ENCODE measurements around the gene TMC8. TPM values are rescaled to one million over a fixed set of nuclear protein-coding genes. Genes with fewer than 3 reads are reported as not detected.

The TMC8 gene
- total RNA-seq, 1 donor from 2014 or later = 234 TPM

DNA sequence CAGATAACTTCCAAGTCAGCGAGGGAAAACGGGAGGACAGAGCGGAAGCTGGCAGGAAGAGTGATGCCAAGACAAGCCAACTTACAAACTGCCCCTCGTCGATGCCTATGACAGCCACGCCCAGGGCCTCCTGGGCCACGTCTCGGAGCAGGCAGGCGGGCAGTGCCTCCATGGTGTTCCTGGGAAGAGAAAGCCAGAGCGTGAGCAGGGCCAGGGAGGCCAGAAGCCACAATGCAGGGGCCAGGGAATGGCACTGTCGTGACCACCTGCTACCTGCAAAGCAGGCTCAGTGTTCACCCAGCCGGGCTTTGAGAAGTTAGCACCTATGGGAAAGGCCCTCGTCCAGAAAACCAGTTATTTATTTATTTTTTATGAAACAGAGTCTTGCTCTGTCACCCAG lies 51.9 kb downstream of the TMC8 start:
- Mint-ChIP-seq H3K9me3 (no peaks in the 10 kb centered on the region), H3K4me3 (no peak overlapping the region), H3K36me3 (ENCODE audit: low read depth) (peaks cover 29% of the 10 kb centered on the region), H3K27me3 (ENCODE audit: insufficient read depth) (no peaks in the 10 kb centered on the region), H3K27ac (no peak overlapping the region), H3K4me1 (ENCODE audit: low read depth) (peaks cover 60% of the 10 kb centered on the region)
- intact Hi-C loops (cut with micrococcal nuclease) = no loop called here
- DNase-seq (ENCODE audit: low spot score) = no peak

DNA sequence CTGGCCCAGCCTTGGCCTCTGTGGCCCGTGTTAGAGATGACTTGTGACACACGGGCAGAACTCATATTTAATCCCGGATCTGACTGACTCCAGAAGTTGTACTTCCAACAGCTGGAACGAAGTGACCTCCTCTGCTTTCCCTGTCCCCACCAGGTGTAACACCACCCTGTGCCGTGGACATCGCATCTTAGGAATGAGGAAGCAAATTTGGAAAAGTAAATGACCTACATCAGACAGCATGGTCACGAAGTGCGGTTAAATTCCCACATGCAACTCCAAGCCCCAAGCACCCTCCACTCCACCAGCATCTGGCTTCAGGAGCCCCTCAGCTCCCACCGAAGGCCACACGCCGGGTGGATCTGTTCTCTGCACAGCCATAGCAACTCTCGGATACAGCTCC lies 53.3 kb downstream of the TMC8 start:
- no peak overlapping the region for H3K27ac Mint-ChIP-seq
- H3K27me3 Mint-ChIP-seq (ENCODE audit: insufficient read depth) = no peaks in the 10 kb centered on the region
- intact Hi-C loops (cut with micrococcal nuclease) = no loop called here
- no peak overlapping the region for H3K4me3 Mint-ChIP-seq
- H3K9me3 Mint-ChIP-seq = no peaks in the 10 kb centered on the region
- peaks cover 66% of the 10 kb centered on the region for H3K4me1 Mint-ChIP-seq (ENCODE audit: low read depth)
- no peak for DNase-seq (ENCODE audit: low spot score)
- H3K36me3 Mint-ChIP-seq (ENCODE audit: low read depth) = peaks cover 24% of the 10 kb centered on the region

DNA sequence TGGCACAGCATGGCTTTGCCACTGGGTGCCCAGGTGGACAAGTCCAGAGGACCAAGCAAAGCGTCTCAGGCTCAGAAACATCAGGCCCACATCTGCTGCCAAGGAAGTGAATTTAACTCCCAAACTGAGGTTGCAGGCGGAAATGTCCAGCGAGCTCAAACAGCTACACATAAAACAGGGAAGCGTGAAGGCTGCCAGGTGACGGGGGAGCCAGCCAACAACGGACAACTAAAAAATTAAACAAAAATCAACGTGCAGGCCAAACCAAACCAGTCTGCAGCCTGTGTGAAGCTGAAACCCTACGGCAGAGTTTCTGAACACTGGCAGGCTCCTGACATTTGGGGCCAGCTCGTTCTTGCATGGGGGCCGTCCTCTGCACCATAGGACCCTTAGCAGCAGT lies 53.8 kb downstream of the TMC8 start:
- no peak for DNase-seq (ENCODE audit: low spot score)
- Mint-ChIP-seq H3K36me3 (ENCODE audit: low read depth) (peaks cover 21% of the 10 kb centered on the region), H3K4me3 (peak overlapping the region; percentile 48), H3K4me1 (ENCODE audit: low read depth) (peaks cover 63% of the 10 kb centered on the region), H3K9me3 (no peaks in the 10 kb centered on the region), H3K27me3 (ENCODE audit: insufficient read depth) (no peaks in the 10 kb centered on the region), H3K27ac (peak overlapping the region; percentile 22)
- intact Hi-C loops (cut with micrococcal nuclease) = no loop called here

DNA sequence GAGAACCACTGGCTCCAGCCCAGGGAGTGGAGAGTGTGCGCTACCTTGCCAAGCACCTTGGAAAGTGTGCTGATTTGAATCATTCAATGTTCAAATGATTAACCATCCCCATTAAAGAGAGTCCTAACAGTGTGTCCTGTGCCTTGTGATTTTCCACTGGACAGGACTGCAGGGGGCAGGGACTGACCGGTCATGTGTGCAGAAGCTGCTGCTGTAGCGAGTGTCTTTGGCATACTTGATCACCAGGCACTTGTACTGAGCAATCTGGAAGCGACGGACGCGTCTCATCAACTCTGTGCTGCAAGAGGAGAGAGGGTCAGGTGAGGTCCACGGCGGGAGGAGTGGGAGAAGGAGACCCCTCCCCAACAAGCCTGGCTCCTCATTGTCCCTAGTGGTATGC lies 54.3 kb downstream of the TMC8 start:
- H3K27ac Mint-ChIP-seq = no peak overlapping the region
- H3K4me1 Mint-ChIP-seq (ENCODE audit: low read depth) = peaks cover 58% of the 10 kb centered on the region

DNA sequence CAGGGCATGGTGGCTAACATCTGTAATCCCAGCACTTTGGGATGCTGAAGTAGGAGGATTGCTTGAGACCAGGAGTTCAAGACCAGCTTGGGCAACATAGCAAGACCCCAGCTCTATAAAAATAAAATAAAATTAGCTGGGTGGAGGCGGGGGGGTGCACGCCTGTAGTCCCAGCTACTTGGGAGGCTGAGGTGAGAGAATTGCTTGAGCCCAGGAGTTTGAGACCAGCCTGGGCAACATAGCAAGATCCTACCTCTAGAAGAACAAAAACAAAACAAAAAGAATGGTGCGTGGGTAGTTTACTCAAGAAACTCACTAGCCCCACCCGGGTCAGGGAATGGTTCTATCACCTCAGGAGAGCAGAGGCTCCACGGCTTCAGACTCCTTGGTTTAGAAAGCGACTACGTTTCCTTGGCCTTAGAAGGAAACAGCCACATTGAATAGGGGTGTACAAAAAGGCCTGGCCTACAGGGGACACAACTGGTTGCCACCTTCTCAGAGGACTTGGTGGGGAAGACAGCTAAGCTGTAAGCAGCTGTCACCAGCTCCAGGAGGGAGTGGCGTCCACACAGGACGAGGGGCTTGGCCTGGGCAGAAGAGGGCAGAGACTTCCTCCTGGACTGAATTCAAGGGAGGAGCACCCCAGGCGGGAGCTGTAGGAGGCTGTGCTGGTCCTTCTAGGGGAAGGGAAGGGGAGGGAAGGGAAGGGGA lies 55.6 kb downstream of the TMC8 start:
- Mint-ChIP-seq H3K4me1 (ENCODE audit: low read depth) (peaks cover 51% of the 10 kb centered on the region), H3K27ac (peak overlapping the region; percentile 86), H3K27me3 (ENCODE audit: insufficient read depth) (no peaks in the 10 kb centered on the region), H3K4me3 (peak overlapping the region; percentile 86), H3K36me3 (ENCODE audit: low read depth) (peaks cover 17% of the 10 kb centered on the region), H3K9me3 (no peaks in the 10 kb centered on the region)
- DNase-seq (ENCODE audit: low spot score) = no peak
- intact Hi-C loops (cut with micrococcal nuclease) = loop anchor here (2.0 kb wide), 1 partner anchor 65 kb away; no protein-coding TSS in a partner anchor

More for the DNA sequence above, 54.3 kb downstream of the TMC8 start:
- Mint-ChIP-seq H3K27me3 (ENCODE audit: insufficient read depth) (no peaks in the 10 kb centered on the region), H3K4me3 (peak overlapping the region; percentile 65), H3K36me3 (ENCODE audit: low read depth) (peaks cover 20% of the 10 kb centered on the region), H3K9me3 (no peaks in the 10 kb centered on the region)
- no peak for DNase-seq (ENCODE audit: low spot score)
- intact Hi-C loops (cut with micrococcal nuclease) = no loop called here

DNA sequence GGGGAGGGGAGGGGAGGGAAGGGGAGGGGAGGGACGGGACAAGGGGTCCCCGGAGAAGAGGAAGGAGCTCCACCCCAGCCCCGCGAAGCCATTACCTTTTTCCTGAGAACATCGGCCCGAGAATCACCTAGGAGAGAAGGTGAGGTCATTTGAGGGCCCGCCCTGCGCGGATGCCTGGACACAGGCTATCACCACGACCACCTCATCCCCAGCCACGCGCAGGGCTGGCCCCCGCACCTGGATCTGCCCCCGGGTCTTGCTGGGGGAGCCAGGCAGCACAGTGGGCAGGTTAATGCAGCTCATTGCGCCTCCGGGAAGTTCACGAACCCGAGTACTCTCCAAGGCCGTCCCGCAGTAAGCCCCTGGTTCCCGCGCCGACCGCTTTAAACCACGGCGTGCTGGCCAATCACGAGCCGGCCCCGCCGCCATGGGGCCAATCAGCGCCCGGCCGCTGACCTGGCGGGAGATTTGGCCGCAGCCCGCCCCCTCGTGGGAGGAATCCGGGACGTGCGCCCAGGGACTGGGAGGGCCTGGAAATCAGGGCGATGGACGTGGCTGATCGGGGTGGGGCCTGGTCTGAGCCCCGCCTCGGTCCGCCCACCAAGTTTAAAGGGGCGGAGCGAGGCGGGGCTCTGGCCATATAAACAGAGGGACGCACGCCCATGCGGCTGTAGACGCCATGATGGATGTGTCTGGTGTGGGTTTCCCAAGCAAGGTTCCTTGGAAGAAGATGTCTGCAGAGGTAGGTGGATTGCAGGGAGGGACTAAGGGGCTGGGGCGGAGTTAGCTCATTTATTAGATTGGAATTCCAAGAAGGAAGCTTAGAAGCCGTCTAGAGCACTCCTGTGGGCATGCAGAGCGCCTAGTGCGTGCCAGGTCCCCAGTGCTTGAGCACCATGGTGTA lies 56.4 kb downstream of the TMC8 start, which contains the start of the genes AFMID and TK1:
Gene AFMID, plus strand, starts transcription at position 671 of the 904 bp plus-strand sequence. Its CDS starts 9 bp downstream, at position 680.
Gene TK1, minus strand, starts transcription at position 361 of the 904 bp plus-strand sequence. Its CDS starts 58 bp downstream, at position 303.
- H3K27me3 Mint-ChIP-seq (ENCODE audit: insufficient read depth) = no peaks in the 10 kb centered on the region
- H3K9me3 Mint-ChIP-seq = no peaks in the 10 kb centered on the region
- peaks cover 17% of the 10 kb centered on the region for H3K36me3 Mint-ChIP-seq (ENCODE audit: low read depth)
- peaks cover 47% of the 10 kb centered on the region for H3K4me1 Mint-ChIP-seq (ENCODE audit: low read depth)
- DNase-seq (ENCODE audit: low spot score) = peak; percentile 87
- H3K4me3 Mint-ChIP-seq = peak within 1 kb of the TSS; percentile 95
- peak within 1 kb of the TSS; percentile 86 for H3K27ac Mint-ChIP-seq
- intact Hi-C loops (cut with micrococcal nuclease) = loop anchor here (1.0 to 2.0 kb wide), 6 partner anchors 11 to 64 kb away; partner anchors contain the start of genes BIRC5 and SYNGR2

Other genes starting within 250 kb of the TMC8 start
- 15.5 and 19.6 TPM in 2 replicates for gene TNRC6C, start 172.1 kb upstream of the TMC8 start, total RNA-seq
- 265 and 268 TPM in 2 replicates for gene TMC6, start 2.0 kb upstream of the TMC8 start, total RNA-seq
- gene C17orf99, start 15.6 kb downstream of the TMC8 start, total RNA-seq = not detected in 2 replicates
- 131 and 133 TPM in 2 replicates for gene SYNGR2, start 37.8 kb downstream of the TMC8 start, total RNA-seq
- gene TK1, start 56.3 kb downstream of the TMC8 start, total RNA-seq = 65.8 and 66.8 TPM in 2 replicates
- gene AFMID, start 56.6 kb downstream of the TMC8 start, total RNA-seq = 26.2 and 27.7 TPM in 2 replicates
- gene BIRC5, start 83.5 kb downstream of the TMC8 start, total RNA-seq = 39.4 and 39.6 TPM in 2 replicates
- not detected in 2 replicates for gene TMEM235, start 100.9 kb downstream of the TMC8 start, total RNA-seq
- gene SOCS3, start 229.3 kb downstream of the TMC8 start, total RNA-seq = 75.4 and 76.3 TPM in 2 replicates
- 71.9 and 73.5 TPM in 2 replicates for gene PGS1, start 247.9 kb downstream of the TMC8 start, total RNA-seq